GM18502 (cell line): ENCODE results near the gene RABGAP1.

ENCODE experiments used
- ATAC-seq: cut with Tn5 transposase; IDR thresholded peaks from one replicate; pipeline ENCODE4 v1.9.1; 2021; ENCODE audit warnings: mild to moderate bottlenecking; ENCODE audit not compliant: unreplicated experiment, poor library complexity

Gene RABGAP1

DNA sequence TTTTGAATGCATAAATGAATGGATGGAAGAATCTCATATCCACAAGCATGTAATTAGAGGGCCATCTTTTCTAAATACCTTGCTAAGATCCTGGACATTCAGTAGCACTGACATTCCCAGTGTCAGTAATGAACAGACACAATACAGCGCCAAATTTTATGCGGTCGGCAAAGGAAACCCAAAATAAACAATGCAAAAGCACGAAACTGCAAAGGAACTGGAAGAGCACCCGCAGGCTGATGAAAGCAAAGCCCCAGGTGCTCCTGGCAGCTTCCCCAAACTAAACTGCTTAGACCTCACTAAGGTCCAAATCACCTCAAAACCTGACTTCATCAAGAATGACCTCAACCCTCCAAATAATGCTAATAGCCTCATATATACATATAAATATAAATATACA, 194.6 kb downstream of the RABGAP1 start:
- ATAC-seq: no peak

GRCh38 chr9:123138163-123138562, 197.3 kb downstream of the RABGAP1 start:
- ATAC-seq: no peak

GRCh38 chr9:123149067-123149466, 208.2 kb downstream of the RABGAP1 start:
- no peak for ATAC-seq

DNA sequence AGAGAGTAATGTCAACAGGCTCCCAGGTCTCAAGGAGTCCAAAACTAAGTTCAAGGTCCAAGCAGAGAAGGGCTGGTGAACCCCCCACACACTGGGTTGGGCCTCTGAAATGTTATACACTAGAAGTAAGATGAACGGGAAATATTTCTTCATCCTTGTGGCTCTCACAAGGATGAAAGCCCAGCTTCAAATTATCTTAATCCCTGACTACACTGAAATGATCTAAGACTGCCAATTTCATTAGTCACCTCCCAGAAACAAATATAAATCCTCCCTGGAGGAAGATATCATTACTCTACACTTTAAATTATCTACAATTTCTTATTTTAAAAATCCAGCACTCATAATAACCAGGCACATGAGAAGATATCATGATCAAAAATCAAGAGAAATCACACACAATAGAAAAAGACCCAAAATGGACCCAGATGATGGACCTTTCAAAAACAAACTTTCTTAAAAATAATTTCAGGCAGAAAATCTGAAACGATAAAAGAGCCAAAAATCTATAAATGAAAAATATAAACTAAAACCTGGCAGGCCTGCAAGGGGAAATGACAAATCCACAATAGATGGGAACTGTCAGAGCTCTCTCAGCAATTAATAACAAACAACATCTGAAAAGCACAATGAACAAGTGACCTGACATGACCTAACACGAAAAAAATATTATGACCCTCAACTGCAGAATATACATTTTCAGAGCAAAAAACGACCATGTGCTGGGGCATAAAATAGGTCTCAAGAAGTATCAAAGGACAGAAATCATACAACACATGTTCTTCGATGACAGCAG, 210.1 kb downstream of the RABGAP1 start:
- no peak for ATAC-seq
